ENCODE data around the gene RPL38.

DNA sequence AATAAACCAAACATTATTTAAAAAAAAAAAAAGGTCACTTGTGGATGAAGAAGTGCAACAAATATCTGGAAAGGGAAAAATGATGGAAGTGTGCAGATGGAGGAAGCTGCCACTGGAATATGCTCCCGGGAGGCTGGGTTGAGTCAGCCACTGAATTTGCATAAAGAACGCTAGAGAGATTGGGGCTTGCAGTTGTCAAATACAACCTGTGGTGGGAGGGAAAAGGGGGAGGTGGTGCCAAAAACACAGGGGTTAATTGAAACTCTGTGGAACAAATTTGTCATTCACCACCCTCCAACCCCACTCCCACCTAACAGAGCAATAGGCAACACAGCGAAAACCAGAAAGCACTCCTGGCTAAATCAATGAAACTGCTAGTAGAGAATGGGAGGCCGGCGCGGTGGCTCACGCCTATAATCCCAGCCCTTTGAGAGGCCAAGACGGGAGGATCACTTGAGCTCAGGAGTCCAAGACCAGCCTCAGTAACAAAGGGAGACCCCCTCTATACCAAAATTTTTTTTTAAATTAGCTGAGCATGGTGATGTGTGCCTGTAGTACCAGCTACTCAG is 37.6 kb upstream of the RPL38 start:
- TF ChIP-seq, protein P1, sequence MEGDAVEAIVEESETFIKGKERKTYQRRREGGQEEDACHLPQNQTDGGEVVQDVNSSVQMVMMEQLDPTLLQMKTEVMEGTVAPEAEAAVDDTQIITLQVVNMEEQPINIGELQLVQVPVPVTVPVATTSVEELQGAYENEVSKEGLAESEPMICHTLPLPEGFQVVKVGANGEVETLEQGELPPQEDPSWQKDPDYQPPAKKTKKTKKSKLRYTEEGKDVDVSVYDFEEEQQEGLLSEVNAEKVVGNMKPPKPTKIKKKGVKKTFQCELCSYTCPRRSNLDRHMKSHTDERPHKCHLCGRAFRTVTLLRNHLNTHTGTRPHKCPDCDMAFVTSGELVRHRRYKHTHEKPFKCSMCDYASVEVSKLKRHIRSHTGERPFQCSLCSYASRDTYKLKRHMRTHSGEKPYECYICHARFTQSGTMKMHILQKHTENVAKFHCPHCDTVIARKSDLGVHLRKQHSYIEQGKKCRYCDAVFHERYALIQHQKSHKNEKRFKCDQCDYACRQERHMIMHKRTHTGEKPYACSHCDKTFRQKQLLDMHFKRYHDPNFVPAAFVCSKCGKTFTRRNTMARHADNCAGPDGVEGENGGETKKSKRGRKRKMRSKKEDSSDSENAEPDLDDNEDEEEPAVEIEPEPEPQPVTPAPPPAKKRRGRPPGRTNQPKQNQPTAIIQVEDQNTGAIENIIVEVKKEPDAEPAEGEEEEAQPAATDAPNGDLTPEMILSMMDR (IDR thresholded peaks at IDR 0.05): no peak
- no peak for TF ChIP-seq POLR2A (IDR thresholded peaks at IDR 0.05)

Data from esophagus squamous epithelium (tissue), 4 donors.